NCI-H2029 (cell line): Measurements from ENCODE around the gene LRRK1.
"Not testable (repeated sequence)": the region's sequence is repeated elsewhere in the genome, so short reads cannot be mapped to it uniquely, and the experiment has no call there.

Experiments used
- DNase-seq: peaks from one replicate; lab custom pipeline; 2025; lab: John Stamatoyannopoulos, UW

Gene LRRK1

DNA sequence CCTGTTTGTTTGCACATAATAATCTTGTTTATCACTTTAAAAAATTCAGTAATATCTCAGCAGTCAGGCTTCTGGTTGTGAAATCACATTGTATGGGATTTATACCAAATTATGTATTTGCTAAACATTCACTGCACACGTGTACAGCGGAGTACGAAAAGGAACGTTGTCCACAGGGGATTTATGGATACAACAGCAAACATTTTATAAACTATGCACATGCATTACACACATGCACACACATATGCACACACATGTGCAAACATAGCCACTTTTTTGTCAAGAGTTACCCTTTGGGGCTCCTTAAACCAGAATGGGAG, 150.5 kb downstream of the LRRK1 start:
- DNase-seq = no peak

- DNase-seq = no peak
Measured at GRCh38 chr15:101070024-101070423, 150.9 kb downstream of the LRRK1 start.

DNA sequence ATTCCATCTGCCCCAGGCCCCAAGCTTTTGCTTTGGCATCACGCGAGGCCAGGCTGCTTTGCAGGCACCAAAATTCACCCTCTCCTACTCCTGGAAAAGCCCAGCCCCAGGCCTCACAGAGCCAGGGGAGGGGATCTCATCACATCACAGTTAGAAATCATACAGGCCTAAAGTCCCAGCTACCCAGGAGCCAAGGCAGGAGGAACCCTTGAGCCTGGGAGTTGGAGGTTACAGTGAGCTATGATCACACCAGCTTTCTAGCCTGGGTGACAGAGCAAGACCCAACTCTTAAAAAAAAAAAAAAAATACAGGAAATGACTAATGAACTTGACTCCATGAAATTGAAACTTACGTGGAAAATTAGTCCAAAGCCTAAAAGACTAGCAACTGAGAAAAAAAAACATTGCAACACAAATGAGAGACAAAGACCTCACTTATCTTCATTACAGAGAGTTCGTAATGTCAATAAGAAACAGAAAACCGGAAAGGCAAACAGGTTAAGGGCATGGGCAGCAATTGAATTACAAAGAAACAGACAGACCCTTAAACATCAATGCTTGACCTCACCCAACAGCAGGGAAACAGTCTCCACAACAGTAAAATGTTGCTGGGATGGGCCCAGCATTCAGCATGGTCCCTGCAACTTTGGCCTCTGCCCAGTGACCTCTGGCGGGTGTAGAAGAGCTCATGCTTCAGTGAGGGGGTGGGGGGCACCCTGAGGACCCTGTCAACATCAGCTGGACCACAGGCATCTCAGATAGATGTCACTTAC, 151.5 kb downstream of the LRRK1 start:
- peak; percentile 16 for DNase-seq

- no peak for DNase-seq
Measured at GRCh38 chr15:101071651-101072050, 152.5 kb downstream of the LRRK1 start.

- not testable (repeated sequence) for DNase-seq
Measured at GRCh38 chr15:101072235-101072634, 153.1 kb downstream of the LRRK1 start.

GRCh38 chr15:101077806-101078668, 158.9 kb downstream of the LRRK1 start:
- not testable (repeated sequence) for DNase-seq

- DNase-seq = no peak
Measured at GRCh38 chr15:101078669-101079323, 159.6 kb downstream of the LRRK1 start.

- no peak for DNase-seq
Measured at GRCh38 chr15:101081900-101082299, 162.7 kb downstream of the LRRK1 start.

- no peak for DNase-seq
Measured at GRCh38 chr15:101083336-101084045, 164.3 kb downstream of the LRRK1 start.

DNA sequence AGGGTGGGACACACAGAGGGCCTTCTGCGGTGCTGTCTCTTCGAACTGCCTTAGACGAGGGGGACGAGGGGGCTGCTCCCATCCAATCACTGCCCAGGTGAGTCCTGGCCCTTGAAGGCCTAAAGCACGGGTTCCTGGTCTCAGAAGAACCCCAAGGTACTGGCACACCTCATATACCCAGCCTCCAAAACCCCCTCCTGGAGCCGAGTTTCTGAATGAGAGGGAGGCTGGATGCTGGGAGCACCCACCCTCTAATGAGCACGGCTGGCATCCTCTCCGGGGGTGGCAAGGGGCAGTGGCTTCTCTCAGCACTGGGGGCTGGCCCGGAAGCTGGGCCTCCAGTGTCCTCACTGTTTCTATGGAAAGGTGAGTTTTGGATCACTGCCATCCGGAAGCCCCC, 165.6 kb downstream of the LRRK1 start:
- DNase-seq = no peak

GRCh38 chr15:101085311-101085700, 166.1 kb downstream of the LRRK1 start:
- DNase-seq = no peak

- DNase-seq = no peak
Measured at GRCh38 chr15:101086394-101087171, 167.4 kb downstream of the LRRK1 start.

DNA sequence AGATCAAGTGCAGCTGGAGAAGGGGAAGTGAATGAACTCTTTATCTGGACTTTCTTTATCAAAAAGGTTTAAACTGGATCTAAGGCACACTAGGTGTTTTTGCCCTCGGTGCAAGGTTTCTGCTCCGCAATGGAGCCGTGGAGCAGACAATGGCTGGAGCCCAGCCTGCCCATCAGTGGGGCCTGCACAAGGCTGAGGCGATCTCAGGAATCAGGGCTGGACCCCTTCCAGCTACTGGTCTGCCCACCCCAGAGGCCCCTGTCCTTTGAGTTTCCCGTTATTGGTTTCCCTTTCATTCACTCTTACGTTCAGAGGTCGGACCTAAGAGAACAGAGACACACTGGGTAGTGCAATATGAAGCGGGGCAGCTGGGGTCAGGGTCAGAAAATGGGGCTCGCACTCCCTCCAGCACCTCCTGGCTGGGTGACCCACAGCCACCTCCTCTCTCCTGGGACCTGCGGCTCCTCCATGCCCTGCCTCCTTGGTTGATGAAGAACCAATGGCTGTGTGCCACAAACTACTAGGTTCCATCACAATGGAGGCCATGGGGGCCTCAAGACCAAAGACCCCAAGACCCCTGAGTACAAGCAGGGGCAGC, 168.1 kb downstream of the LRRK1 start:
- DNase-seq = no peak

DNA sequence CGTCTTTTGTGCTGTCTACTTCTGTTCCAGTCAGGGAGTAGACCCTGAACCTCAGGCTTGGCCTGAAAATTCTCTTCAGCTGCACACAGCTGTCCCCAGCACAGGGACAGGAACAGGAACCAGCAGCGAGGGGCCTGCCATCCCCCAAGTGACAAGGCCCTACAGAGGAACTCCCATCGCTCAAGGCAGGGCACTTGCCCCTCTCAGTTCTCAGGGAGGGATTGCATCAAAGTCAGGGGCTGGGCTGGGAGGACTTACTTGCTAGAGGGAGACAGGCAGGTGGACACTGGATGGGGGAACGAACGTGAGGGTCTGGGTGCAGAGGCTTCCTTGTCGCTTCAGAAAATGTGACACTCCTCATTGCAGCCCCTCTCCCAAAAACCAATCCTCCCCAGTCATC, 169.1 kb downstream of the LRRK1 start:
- DNase-seq = no peak

- no peak for DNase-seq
Measured at GRCh38 chr15:101088788-101089578, 169.8 kb downstream of the LRRK1 start.

DNA sequence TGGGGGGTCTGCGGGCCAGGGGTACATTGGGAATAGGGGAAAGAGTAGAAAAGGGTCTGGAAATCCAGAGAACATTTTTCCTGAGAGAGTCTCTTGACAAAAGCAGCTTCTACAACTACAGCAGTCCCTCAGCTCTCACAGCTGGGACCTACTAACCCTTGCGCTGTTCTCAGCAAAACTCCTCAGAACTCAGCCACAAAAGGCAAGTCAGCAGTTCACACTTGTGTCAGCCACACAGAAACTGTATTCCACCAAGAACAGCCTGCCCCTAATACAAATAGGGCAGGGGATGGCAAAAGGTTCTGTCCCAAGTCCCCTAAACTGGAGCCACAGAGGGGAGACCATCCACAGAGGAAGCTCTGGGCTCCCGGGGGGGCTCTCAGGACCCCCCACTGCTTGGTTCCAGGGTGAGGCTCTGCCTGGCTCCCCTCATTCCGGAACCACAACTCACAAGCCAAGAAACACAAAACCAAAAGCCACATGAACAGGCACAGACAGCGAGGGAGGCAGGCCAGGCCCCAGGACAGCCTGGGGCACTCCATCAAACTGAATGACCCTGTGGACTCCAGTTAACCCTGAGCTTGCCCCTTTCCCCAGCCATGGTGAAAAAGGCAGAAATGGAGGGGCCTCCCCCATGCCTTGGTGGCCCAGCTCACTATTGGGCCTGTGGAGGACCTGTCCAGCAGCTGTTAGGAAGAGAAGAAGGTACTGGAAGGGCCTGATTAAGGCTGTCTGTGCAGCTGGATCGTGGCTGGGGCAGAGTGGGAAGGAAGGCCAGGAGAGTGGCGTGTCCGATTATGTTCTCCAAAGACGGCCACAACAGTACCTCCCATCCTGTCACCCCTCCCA, 170.6 kb downstream of the LRRK1 start:
- DNase-seq = no peak

DNA sequence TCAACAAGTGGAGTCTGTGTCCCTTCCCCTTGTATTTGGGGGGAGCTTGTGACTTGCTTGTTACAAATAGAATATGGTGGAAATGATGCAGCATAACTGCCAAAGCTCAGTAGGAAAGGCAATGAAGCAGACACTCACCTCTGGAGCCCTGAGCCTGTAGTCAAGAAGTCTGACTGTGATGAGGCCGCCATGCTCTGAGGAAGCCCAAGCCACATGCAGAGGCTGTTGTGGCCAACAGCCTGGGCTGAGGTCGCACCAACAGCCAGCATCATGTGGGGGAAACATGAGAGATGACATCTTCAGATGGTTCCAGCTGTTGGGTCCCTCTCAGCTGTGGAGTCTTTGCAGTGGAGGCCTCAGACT, 171.3 kb downstream of the LRRK1 start:
- no peak for DNase-seq

DNA sequence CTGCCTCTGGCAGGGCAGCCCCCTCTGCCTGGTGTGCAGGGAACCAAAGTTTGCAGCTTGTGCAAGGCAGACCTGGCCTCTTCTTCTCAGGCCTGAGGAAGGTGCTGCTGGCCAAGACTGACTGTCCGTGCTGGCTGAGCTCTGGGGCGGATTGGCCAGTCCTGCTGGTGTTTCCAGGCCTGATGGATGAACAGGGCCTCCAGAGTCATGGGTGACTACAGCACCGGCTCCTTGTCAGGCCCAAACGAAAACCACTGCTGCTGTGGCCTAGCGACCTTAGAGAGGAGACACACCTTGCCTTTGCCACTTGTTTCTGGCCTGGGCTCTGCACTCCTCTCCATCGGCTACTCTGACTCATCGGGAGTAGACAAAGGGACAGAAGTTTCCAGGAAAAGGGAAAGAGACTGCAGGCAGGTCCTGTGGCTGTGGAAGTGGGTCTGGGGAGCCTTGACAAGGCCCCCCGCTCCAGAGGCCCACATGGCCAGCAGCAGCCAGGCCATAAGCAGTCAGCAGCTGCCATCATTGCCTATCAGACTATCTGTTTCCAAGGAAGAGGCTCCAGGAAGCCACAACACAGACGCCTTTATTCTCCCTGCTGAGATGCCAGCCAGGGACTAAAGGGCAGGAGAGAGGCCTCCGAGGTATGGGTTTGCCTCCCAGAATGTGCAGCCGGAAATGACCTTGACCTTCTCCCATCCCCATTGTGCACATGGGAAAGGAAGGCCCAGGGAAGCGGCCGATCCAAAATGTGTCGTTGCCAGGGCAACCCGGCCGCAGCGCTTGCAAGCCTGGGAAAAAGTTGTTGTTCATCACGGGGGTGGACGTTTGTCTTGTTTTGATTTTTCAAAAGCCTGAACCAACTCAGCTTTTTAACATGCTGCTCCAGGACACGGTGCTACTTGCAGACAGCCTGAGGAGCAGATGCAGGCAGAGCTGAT, 172.2 kb downstream of the LRRK1 start:
- no peak for DNase-seq
